ENCODE data around the gene SYAP1.

- no peak for TF ChIP-seq CTCF (conservative IDR thresholded peaks at IDR 0.05 in 1 of 2, IDR thresholded peaks at IDR 0.05 in 1 of 2; ENCODE audit: low read depth in 1 of 2, low read length in 2 of 2)
- TF ChIP-seq EZH2 (IDR thresholded peaks at IDR 0.05; ENCODE audit: low read length, missing control alignments), result no peak
Observed at GRCh38 chrX:16733013-16733412, 13.6 kb downstream of the SYAP1 start.

Data from fibroblast of lung (primary cell).